DND-41 (cell line): ENCODE results near the gene PARP6.

Source experiments
- ATAC-seq: fragments of 200-7000 bp; cut with Tn5 transposase; 3 replicates; pipeline ENCODE4 v1.9.1; 2021; ENCODE audit warnings: low read depth; ENCODE audit not compliant: insufficient read depth
- DNase-seq: peaks from one replicate; pipeline ENCODE4 v3.0.0-alpha.2; 2020
- H2AFZ ChIP-seq: 2 replicates; pipeline ENCODE4 v1.6.0; 2012; ENCODE audit warnings: low read depth, low read length
- H3K27ac ChIP-seq: 2 replicates; pipeline ENCODE4 v1.5.1; 2012; ENCODE audit warnings: low read length, inconsistent platforms
- H3K27me3 ChIP-seq: fragments of 200-600 bp; sonication (generic); 2 replicates; pipeline ENCODE4 v1.6.0; 2012; ENCODE audit warnings: low read length, mild to moderate bottlenecking, inconsistent platforms; ENCODE audit not compliant: insufficient read depth, poor library complexity
- H3K36me3 ChIP-seq: 2 replicates; pipeline ENCODE4 v1.5.1; 2012; ENCODE audit warnings: low read length, inconsistent platforms; ENCODE audit not compliant: insufficient read depth
- H3K4me1 ChIP-seq: 2 replicates; pipeline ENCODE4 v1.5.1; 2012; ENCODE audit warnings: mild to moderate bottlenecking, low read length; ENCODE audit not compliant: insufficient read depth
- H3K4me2 ChIP-seq: 2 replicates; pipeline ENCODE4 v1.6.0; 2012; ENCODE audit warnings: mild to moderate bottlenecking, moderate library complexity, low read length, inconsistent platforms; ENCODE audit not compliant: insufficient read depth
- H3K4me3 ChIP-seq, 2 experiments: fragments of 200-600 bp in 1 of 2; shearing (Covaris generic) in 1 of 2; 2 replicates each; pipeline ENCODE4 v1.5.1; 2012 to 2016; ENCODE audit warnings: inconsistent platforms in 2 of 2, low read length in 2 of 2, mild to moderate bottlenecking in 2 of 2, low read depth in 1 of 2, moderate library complexity in 1 of 2
- H3K79me2 ChIP-seq: 2 replicates; pipeline ENCODE4 v1.6.0; 2012; ENCODE audit warnings: low read length, inconsistent platforms; ENCODE audit not compliant: insufficient read depth
- H3K9ac ChIP-seq: 2 replicates; pipeline ENCODE4 v1.6.0; 2012; ENCODE audit warnings: low read depth, mild to moderate bottlenecking, inconsistent platforms, low read length, moderate library complexity
- H3K9me3 ChIP-seq: 2 replicates; pipeline ENCODE4 v1.5.1; 2012; ENCODE audit warnings: low read length, moderate library complexity, mild to moderate bottlenecking, inconsistent platforms; ENCODE audit not compliant: insufficient read depth, severe bottlenecking
- H4K20me1 ChIP-seq: 2 replicates; pipeline ENCODE4 v1.6.0; 2012; ENCODE audit warnings: low read length; ENCODE audit not compliant: insufficient read depth
- CTCF ChIP-seq: IDR thresholded peaks from 2 replicates; pipeline ENCODE4 v1.5.1; 2012; ENCODE audit warnings: borderline replicate concordance, low read length, moderate library complexity, mild to moderate bottlenecking; ENCODE audit not compliant: poor library complexity, severe bottlenecking; ENCODE audit errors: extremely low read depth
- EZH2 ChIP-seq: IDR thresholded peaks from 3 replicates; pipeline ENCODE4 v1.6.1; 2012; ENCODE audit warnings: borderline replicate concordance, low read depth, mild to moderate bottlenecking, moderate library complexity, low read length, inconsistent platforms; ENCODE audit not compliant: severe bottlenecking

Gene PARP6

GRCh38 chr15:72202801-72203506, 69.4 kb downstream of the PARP6 start:
- Histone ChIP-seq H2AFZ (no peak overlapping the region), H3K27ac (no peak overlapping the region), H3K4me3 (no peak overlapping the region), H3K36me3 (peaks cover 100% of the 10 kb centered on the region), H3K4me1 (no peaks in the 10 kb centered on the region), H3K9me3 (no peaks in the 10 kb centered on the region), H3K27me3 (no peaks in the 10 kb centered on the region), H4K20me1 (peaks cover 68% of the 10 kb centered on the region), H3K79me2 (no peaks in the 10 kb centered on the region), H3K9ac (no peak overlapping the region), H3K4me2 (no peak overlapping the region)
- DNase-seq (no peak), ATAC-seq (no peak)
- TF ChIP-seq EZH2 (no peak), CTCF (no peak)

GRCh38 chr15:72202302-72202701, 70.1 kb downstream of the PARP6 start:
- no peak for ATAC-seq
- H3K4me1 ChIP-seq: no peaks in the 10 kb centered on the region
- H3K36me3 ChIP-seq: peaks cover 94% of the 10 kb centered on the region
- no peak overlapping the region for H3K4me2 ChIP-seq
- H4K20me1 ChIP-seq: peaks cover 62% of the 10 kb centered on the region
- no peak overlapping the region for H3K4me3 ChIP-seq
- no peaks in the 10 kb centered on the region for H3K9me3 ChIP-seq
- no peaks in the 10 kb centered on the region for H3K79me2 ChIP-seq
- no peak overlapping the region for H2AFZ ChIP-seq
- TF ChIP-seq CTCF (no peak), EZH2 (no peak)
- H3K27ac ChIP-seq: no peak overlapping the region
- no peak for DNase-seq
- H3K27me3 ChIP-seq: no peaks in the 10 kb centered on the region
- no peak overlapping the region for H3K9ac ChIP-seq

- H3K4me1 ChIP-seq: no peaks in the 10 kb centered on the region
- H4K20me1 ChIP-seq: peaks cover 53% of the 10 kb centered on the region
Measured at GRCh38 chr15:72201391-72201921, 70.9 kb downstream of the PARP6 start.

More at GRCh38 chr15:72201391-72201921, 70.9 kb downstream of the PARP6 start:
- Histone ChIP-seq H3K4me3 (no peak overlapping the region), H3K9me3 (no peaks in the 10 kb centered on the region), H3K27ac (no peak overlapping the region), H3K9ac (no peak overlapping the region), H2AFZ (no peak overlapping the region), H3K79me2 (no peaks in the 10 kb centered on the region), H3K36me3 (peaks cover 85% of the 10 kb centered on the region), H3K4me2 (no peak overlapping the region), H3K27me3 (no peaks in the 10 kb centered on the region)
- DNase-seq (no peak), ATAC-seq (no peak)
- TF ChIP-seq EZH2 (no peak), CTCF (no peak)
